IPS DF 4.7 (cell line): ENCODE measurements around the gene CACNA2D3.

Experiments
- DNase-seq: peaks from one replicate; pipeline ENCODE4 v3.0.0-alpha.2; 2013; ENCODE audit warnings: low spot score; ENCODE audit errors: extremely low read depth

CACNA2D3 gene

DNA sequence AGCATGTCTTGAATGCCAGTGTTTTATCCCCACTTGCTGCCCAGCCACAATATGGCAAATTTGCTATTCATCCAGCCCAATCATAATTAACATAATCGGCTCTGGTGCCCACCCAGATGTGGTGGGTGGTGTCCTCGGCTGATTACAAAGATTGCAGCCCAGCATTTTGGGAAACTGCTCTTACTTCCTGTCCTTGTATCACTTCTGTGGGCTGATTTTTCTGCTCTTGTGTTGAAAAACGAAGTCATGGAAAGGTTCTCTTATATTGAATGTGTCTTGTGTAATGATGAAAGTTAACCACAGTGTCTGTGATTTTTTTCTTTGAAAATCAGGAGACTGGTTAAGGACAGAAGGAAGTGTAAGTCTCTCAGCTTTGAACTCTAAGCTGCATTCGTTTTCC lies 141.7 kb downstream of the CACNA2D3 start:
- DNase-seq, result no peak

DNA sequence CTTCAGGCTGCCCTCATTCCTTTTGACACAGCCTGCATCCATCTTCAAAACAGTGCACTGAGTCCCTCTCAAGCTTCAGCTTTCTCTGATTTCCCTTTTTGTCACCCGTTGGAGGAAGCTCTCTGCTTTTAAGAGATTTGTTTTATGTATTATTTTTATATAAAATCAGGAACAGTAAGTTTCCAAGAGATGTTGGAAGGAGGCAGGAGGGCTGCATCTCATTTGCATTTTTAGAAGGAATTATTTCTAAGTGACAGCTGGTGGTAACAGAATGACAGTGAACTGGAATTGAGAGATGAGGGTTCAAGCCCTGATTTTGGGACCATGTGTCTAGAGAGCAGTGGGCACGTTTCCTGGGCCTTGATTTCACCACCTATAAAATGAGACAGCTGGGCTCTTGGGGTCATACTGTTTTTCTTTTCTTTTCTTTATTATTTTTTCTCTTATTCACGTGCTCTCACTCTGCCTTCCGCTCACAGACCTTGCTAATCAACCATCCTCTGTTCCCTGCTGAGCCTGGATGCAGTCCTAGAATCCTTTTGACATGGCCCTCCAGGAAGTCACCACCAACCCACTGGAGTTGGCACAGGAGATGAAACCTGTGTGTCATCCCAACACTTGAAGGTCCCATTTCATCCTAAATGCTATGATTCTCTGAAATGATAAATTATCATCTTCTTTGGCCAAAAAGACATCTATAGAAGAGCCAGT lies 148.6 kb downstream of the CACNA2D3 start:
- no peak for DNase-seq

DNA sequence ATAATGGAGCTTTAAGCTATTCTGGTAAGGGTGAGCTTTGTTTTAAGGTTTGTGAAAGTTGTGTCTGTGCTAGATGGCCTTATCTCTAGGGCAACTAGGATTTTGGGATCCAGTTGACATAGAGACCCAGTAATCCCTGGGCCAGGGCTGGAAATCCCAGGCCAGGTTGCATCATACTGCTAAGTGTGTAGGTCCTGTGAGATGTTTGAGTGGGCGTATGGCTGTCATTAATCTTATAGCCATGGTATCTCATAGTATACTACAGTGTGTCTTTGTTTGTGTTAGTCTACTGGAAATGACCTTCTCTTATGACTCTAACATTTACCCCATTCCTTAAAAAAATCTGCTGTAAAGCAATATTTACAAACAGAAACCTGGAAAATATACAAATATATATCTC lies 151.4 kb downstream of the CACNA2D3 start:
- DNase-seq, result no peak

- no peak for DNase-seq
Observed at GRCh38 chr3:54274607-54275006, 152.3 kb downstream of the CACNA2D3 start.

- no peak for DNase-seq
Observed at GRCh38 chr3:54279005-54279583, 156.7 kb downstream of the CACNA2D3 start.

DNA sequence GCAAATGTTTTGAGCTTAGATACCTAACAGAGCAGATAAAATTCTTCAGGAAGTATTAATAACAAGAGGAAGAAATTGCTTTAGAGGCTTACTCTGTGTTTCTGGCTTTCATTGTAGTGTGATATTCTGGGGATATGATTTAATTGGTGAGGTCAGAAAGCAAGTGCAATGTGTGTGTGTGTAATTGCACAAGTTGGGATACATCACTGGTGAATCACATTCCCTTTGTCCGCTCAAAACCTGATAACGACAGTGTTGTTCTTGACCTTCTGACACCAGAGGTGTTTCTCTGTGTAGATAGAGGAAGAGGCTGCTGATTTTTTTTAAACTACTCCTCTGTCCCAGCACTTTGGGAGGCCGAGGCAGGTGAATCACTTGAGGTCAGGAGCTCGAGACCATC lies 161.1 kb downstream of the CACNA2D3 start:
- DNase-seq, result no peak

DNA sequence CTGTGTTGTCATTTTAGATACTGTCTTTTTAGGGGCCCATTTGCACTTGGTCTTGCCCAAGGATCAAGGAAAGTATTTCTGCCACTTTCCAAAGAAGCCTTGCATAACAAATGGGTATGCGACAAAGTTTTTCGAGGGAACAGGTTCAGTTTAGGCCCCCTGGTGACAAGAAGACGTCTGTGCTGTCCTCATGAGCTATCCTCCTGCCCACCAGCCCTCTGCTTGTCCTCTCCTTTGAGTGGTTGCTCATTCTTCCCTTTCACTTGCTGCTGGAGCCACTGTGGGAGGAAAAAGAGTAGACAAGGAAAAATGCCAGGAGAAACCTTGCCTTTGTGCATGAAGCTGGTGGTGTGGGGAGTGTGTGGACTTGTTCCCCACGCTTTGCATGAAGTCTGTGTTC lies 171.9 kb downstream of the CACNA2D3 start:
- peak; percentile 11 for DNase-seq

GRCh38 chr3:54296531-54296930 lies 174.2 kb downstream of the CACNA2D3 start:
- no peak for DNase-seq

- DNase-seq, result no peak
Observed at GRCh38 chr3:54299169-54299935, 177.0 kb downstream of the CACNA2D3 start.

GRCh38 chr3:54303517-54304375 lies 181.4 kb downstream of the CACNA2D3 start:
- DNase-seq, result no peak

GRCh38 chr3:54304877-54305276 lies 182.5 kb downstream of the CACNA2D3 start:
- DNase-seq, result no peak

GRCh38 chr3:54305409-54306099 lies 183.2 kb downstream of the CACNA2D3 start:
- no peak for DNase-seq

- DNase-seq, result no peak
Observed at GRCh38 chr3:54307566-54308180, 185.3 kb downstream of the CACNA2D3 start.

DNA sequence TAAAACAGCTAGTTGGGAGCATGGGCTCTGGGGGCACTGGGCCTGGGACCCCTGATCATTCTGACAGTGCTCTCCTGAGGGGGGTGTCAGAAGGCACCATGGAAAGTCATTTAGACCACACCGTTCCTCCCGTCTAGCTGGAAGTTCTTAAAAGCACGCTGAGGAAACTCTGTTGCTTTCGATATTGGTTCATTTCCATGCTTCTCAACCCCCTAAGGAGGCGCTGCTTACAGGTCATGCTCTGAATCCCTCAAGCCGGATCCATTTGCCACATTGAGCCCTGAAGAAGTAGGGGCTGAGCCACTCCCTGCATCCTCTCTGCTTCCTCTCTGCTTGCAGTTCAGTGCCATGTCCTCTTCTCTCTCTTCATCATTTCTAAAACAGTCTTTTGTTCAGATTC lies 187.2 kb downstream of the CACNA2D3 start:
- no peak for DNase-seq

DNA sequence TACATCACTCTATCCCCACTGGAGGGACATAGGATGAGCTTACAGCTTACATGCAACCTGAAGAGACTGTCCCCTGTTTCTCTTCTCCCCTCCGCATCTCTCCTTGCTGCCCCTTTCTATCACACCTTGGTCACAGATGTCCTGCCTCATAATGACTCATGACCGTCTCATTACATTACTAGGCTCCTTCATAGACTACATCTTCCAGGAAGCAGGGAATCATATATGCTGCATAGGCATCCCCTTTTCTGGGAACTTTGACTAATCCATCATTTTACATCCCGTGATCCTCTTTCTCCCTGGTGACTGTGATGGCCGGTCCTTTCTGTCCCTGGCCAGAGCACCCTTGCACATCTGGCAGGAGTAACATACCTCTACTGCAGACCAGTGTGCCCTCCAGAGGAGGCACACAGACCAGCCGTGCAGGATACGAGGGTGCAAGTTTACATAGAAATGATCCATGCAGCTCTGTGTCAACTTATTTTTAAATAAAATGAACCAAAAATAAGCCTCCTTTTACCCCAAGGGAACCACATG lies 188.9 kb downstream of the CACNA2D3 start:
- no peak for DNase-seq

GRCh38 chr3:54312156-54312899 lies 190.0 kb downstream of the CACNA2D3 start:
- no peak for DNase-seq

DNA sequence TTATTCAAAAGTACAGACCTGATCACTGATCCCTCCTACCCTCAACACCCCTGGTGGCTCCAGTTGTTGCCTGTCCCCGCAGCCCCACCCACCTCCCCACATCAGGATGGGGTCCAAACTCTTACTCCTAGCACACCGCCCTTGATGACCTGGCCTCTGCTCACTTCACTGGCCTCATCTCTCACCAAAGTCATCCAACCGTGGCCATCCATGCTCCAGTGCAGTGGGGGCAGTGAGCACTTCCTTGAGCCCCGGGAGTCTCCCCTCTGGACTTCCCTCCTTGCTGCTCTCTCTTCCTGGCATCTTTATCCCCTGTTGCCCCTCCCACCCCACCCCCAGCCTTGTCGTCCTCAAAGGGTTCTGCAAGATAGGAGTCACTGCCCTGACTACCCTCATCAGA lies 191.1 kb downstream of the CACNA2D3 start:
- DNase-seq, result no peak

DNA sequence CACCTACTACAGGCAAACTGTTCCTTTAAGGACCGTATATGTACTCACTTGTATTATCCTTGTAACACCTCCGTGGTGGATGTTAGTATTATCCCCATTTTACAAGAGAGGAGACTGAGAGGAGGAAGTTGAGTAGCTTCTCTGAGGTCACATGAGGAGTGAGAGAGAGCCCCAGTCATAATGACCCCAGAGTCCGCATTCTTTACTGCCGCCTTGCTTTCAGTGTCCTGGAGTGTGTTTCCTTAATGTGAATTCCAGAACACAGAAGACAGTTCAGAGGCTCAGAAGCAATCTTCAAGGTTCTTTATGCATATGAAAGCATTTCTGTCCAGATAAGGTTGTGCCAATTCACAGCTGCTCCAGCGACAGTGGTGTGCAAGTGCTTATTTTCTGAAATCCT lies 199.2 kb downstream of the CACNA2D3 start:
- DNase-seq, result no peak

DNA sequence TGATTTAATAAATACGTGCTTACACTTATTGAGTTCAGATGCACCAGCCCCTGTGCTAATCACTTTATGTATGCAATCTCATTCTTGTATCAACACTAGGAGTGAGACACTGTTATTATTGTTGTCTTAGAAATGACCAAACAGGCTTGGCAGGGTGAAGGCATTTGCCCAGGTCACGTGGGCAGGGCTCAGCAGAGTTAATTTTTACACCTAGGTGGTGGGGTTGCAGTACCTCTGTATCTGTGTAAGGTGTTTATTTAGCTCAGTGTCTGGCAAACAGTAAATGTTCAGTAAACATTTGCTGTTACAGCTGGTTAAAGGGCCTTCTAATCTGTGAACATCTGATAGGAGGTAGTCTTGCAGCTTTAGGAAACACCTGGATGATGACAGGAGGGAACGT lies 200.0 kb downstream of the CACNA2D3 start:
- no peak for DNase-seq

- DNase-seq, result no peak
Observed at GRCh38 chr3:54324103-54324502, 201.8 kb downstream of the CACNA2D3 start.
